Spinal cord (tissue), 10 donors: ENCODE data around the gene PRUNE2. TPM values are rescaled to one million over a fixed set of nuclear protein-coding genes. Genes with fewer than 3 reads are reported as not detected.

ENCODE experiments used
- DNase-seq, 6 donors: peaks; one replicate each; pipeline versions ENCODE4 v3.0.0 to v3.0.0-alpha.2; 2013 to 2015; ENCODE audit warnings: low spot score in 6 of 6, low read depth in 4 of 6
- H3K27ac ChIP-seq: one replicate; pipeline ENCODE4 v1.5.1; 2013; ENCODE audit warnings: low read depth, low read length, control low read depth
- H3K27me3 ChIP-seq: one replicate; pipeline ENCODE4 v1.6.1; 2013; ENCODE audit warnings: low read length; ENCODE audit not compliant: control insufficient read depth, insufficient read depth
- H3K36me3 ChIP-seq: one replicate; pipeline ENCODE4 v1.6.1; 2013; ENCODE audit warnings: low read length; ENCODE audit not compliant: control insufficient read depth, insufficient read depth
- H3K4me1 ChIP-seq: one replicate; pipeline ENCODE4 v1.6.1; 2013; ENCODE audit warnings: low read length; ENCODE audit not compliant: control insufficient read depth, insufficient read depth
- H3K4me3 ChIP-seq: one replicate; pipeline ENCODE4 v1.5.1; 2013; ENCODE audit warnings: low read depth, low read length, control low read depth
- H3K9me3 ChIP-seq: one replicate; pipeline ENCODE4 v1.6.1; 2013; ENCODE audit warnings: low read length; ENCODE audit not compliant: control insufficient read depth, insufficient read depth
- WGBS: methylation state at CpG from one replicate; pipeline ENCODE4 v1.1.5; 2013; ENCODE audit warnings: missing lambda C conversion rate; ENCODE audit not compliant: insufficient coverage; 5-methylcytosine and 5-hydroxymethylcytosine counted together
- polyA plus RNA-seq, 2 donors: library from polyadenylated mRNA; unstranded; fragments of 120-200 nt; gene quantifications; one replicate each; pipeline ENCODE4 v1.2.1, GENCODE V29; 2013; ENCODE audit not compliant: insufficient read length in 2 of 2
- total RNA-seq, 2 donors: library from RNA; depleted of rRNA in 1 of 2; stranded (reverse); fragments of 120-200 nt in 1 of 2; fragments of >200 nt in 1 of 2; gene quantifications; one replicate each; pipeline versions ENCODE4 v1.2.3 to v1.2.4, GENCODE V29; 2013 to 2014
- donor health status: healthy.

Gene PRUNE2
- total and polyA plus RNA-seq, 4 donors, result 19.7 to 166 (median 50.7) TPM

DNA sequence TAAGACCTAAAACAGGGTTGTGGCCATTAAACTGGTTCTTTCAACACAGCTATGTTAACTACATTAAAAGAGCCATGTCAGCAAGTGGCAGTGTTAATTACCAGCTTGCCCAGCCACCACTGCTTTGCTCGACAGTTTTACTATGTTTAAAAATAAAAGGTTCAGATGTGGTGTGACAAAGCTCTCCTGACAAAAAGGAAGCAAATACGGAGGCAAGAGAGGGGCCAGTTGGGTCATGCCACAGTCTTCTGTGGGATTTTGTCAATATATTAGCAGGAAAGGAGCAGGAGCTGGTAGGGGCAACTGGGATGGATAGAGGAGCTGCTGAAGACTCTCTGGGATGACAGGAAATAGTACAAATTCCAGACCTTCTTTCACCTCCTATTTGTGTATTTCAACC, 255.2 kb downstream of the PRUNE2 start:
- Histone ChIP-seq H3K4me1 (no peaks in the 10 kb centered on the region), H3K36me3 (peaks cover 4% of the 10 kb centered on the region), H3K4me3 (no peak overlapping the region), H3K9me3 (no peaks in the 10 kb centered on the region), H3K27me3 (no peaks in the 10 kb centered on the region), H3K27ac (no peak overlapping the region)
- DNase-seq, result peak in 1 of 6 donors; percentile 22
- WGBS, result 16% methylated on average over 2 of the region's 2 CpGs

DNA sequence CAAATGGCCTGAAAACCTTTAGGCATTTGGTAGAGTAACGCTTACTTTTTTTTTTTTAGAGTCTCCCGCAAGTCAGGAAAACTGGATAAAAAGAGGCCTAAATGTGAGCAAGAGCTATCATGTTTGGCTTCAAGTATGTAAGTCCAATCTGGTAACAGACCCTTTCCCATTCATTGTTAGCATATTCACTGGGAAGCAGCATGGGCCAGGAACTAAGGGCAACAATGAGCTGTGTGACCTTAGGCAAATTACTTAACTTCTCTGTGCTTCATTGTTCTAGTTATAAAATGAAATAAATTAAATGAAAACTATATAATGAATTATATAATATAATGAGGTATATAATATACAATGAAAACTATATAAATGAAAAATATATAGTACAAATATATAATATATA, 256.0 kb downstream of the PRUNE2 start:
- no peaks in the 10 kb centered on the region for H3K4me1 ChIP-seq
- no peak overlapping the region for H3K4me3 ChIP-seq
- no peak overlapping the region for H3K27ac ChIP-seq
- peaks cover 4% of the 10 kb centered on the region for H3K36me3 ChIP-seq
- no peaks in the 10 kb centered on the region for H3K9me3 ChIP-seq
- no peak for DNase-seq
- no CpG with 5 or more reads among the region's 2 CpGs for WGBS
- H3K27me3 ChIP-seq, result no peaks in the 10 kb centered on the region

DNA sequence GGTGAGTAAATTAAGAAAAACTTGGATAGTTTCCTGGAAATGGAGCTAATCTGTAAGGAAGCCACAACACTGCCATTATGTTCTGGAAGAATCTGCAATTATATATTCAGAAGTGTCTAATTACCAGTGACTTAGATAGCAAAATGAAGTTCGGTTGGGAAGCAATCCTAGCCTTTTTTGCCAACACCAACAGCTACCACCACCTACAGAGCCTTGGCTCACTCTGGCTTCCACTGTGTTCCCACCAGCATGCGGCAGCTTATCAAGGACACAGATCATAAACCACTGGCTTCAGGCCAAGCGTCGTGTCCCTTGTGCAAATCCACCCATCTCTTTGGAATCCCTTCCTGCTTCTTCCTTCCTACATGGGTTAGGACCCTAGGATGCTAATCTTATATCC, 259.7 kb downstream of the PRUNE2 start:
- Histone ChIP-seq H3K4me1 (no peaks in the 10 kb centered on the region), H3K27ac (no peak overlapping the region), H3K9me3 (no peaks in the 10 kb centered on the region), H3K4me3 (no peak overlapping the region), H3K36me3 (peaks cover 4% of the 10 kb centered on the region), H3K27me3 (no peaks in the 10 kb centered on the region)
- WGBS, result 77% methylated on average over 4 of the region's 4 CpGs
- DNase-seq, result peak in 2 of 6 donors; percentile 43 to 69

DNA sequence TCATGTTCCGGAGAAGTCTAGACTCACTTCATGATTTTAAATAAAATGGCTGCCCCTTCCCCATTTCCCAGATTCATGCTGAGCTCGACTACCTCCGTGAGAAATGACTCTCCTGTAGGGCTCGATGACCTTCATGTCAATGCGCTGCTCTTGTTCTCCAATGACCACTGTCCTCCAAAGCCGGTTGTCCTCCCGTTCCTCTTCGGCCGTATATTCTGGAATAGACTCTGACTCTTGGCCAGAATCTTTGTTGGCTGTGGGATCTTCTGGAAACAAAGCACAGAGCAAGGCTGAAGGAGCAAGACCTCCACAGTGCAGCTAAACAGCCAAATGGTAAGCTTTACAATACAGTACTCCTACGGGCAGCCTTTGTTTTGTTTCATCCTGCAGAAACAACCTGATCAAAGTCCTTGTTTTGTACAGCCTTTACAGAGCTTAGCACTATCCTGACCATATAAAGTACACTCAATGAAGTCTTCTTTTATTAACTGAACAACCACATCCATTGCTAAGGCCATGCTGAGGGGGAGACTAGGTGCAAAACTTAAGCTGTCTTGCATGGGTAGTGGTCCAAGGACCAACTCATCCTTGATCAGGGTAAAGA, 261.2 kb downstream of the PRUNE2 start:
- H3K4me1 ChIP-seq, result no peaks in the 10 kb centered on the region
- peaks cover 4% of the 10 kb centered on the region for H3K36me3 ChIP-seq
- no peak overlapping the region for H3K27ac ChIP-seq
- no peaks in the 10 kb centered on the region for H3K9me3 ChIP-seq
- no peak overlapping the region for H3K4me3 ChIP-seq
- WGBS, result 78% methylated on average over 9 of the region's 10 CpGs
- no peak for DNase-seq
- H3K27me3 ChIP-seq, result no peaks in the 10 kb centered on the region

DNA sequence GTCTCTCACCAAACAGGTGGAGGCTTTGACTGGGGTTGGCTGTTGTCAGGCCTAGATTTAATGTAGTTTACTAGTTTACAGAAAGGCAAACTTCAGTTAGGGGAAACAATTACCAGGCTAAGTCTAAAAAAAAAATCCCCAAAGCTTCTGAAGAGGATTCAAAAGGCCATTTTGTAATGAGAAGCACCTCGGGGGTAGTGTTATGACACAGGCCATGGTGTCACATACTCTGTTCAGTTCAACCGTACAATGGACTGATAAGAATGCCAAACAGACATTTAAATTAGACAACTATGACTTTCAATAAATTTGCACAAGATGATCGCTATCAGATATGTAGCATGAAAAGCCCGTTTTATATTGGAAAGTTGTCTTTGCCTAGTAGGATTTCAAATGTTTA, 261.7 kb downstream of the PRUNE2 start:
- H3K27ac ChIP-seq, result no peak overlapping the region
- WGBS, result 83% methylated on average over 1 of the region's 4 CpGs
- no peak overlapping the region for H3K4me3 ChIP-seq

DNA sequence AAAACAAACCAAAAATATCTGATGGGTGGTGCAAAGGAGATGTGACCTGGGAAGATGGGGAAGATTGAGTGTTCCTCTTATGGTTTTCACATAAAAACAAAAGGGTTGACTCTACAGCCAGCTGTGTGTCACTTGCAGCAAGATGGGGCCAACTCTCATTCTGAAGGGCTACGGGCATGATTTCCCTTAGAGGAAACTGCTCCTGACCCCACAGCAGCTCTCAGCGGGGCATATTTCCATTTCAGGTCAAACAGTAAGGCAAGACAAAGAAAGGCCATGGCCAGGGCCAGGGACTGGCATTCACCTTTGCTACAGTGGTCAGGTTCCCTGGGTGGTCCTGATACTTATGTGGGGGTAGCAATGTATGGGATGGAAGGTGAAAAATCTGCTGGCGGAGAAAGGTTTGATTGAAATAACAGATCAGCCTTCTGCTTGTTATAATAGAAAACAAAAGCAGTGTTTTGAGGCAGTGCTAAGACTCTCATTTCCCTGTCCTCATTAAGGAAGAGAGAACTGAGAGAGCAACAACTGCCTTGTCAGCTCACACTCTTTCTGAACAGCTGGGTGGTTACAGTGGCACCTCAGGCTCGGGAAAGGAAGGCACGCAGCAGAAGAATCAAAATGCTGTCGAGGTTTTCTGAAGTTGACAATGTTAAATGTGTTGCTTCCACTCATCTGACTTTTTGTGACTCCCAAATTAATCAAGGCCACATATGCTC, 262.4 kb downstream of the PRUNE2 start:
- no peak overlapping the region for H3K4me3 ChIP-seq
- H3K36me3 ChIP-seq, result peaks cover 4% of the 10 kb centered on the region
- DNase-seq, result peak in 1 of 6 donors; percentile 9
- H3K9me3 ChIP-seq, result no peaks in the 10 kb centered on the region
- 72% methylated on average over 3 of the region's 6 CpGs for WGBS
- no peaks in the 10 kb centered on the region for H3K27me3 ChIP-seq
- no peak overlapping the region for H3K27ac ChIP-seq
- H3K4me1 ChIP-seq, result no peaks in the 10 kb centered on the region

More for the DNA sequence above, 261.7 kb downstream of the PRUNE2 start:
- Histone ChIP-seq H3K4me1 (no peaks in the 10 kb centered on the region), H3K27me3 (no peaks in the 10 kb centered on the region), H3K9me3 (no peaks in the 10 kb centered on the region), H3K36me3 (peaks cover 4% of the 10 kb centered on the region)
- DNase-seq, result no peak

DNA sequence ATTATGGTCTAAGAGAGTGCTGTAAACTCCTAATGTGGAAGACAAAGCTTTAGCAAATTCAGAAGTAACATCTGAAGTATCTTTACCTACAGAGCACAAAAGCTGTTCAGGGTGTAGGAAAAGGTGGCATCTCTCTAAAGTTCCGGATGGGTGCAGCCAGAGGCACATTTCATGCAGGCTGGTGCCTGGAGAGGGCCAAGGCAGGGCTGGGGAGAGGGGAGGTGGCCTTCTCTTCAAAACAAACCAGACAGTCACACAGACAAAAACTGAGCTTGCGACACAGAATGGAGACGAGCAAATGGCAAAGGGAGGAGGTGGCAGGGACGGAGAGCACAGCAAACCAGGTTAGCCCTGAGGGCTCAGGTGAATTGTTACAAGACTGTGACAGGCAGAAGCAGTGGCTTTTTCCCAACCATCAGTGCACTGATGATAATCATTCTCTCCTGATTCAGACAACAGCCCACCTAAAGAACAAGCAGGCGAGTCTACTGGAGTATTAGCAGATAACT, 263.2 kb downstream of the PRUNE2 start:
- no peaks in the 10 kb centered on the region for H3K4me1 ChIP-seq
- DNase-seq, result no peak
- H3K4me3 ChIP-seq, result no peak overlapping the region
- H3K27me3 ChIP-seq, result no peaks in the 10 kb centered on the region
- H3K9me3 ChIP-seq, result no peaks in the 10 kb centered on the region
- no peak overlapping the region for H3K27ac ChIP-seq
- peaks cover 3% of the 10 kb centered on the region for H3K36me3 ChIP-seq
- 55% methylated on average over 2 of the region's 5 CpGs for WGBS

DNA sequence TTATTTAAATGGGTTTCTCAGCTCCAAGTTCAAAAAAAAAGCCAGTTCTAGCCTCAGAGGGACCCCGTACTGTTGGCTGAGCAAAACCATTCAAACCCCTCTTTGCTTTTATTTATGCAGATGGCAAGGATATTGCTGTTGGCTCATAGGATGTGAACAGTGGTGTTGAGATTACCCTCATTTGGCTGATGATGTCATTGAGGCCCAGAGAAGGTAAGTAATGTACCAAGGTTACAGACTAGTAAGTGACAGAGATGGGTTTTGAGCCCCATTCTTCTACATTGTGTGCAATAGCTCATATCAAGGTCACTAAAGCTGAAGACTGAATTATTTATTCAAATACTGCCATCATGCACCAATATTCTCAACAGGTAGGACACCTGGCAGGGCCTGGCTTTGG, 263.8 kb downstream of the PRUNE2 start:
- H3K36me3 ChIP-seq, result no peaks in the 10 kb centered on the region
- no peaks in the 10 kb centered on the region for H3K9me3 ChIP-seq
- H3K27me3 ChIP-seq, result no peaks in the 10 kb centered on the region
- H3K4me1 ChIP-seq, result no peaks in the 10 kb centered on the region
- no CpG with 5 or more reads among the region's 1 CpG for WGBS
- no peak overlapping the region for H3K4me3 ChIP-seq
- no peak for DNase-seq
- no peak overlapping the region for H3K27ac ChIP-seq

DNA sequence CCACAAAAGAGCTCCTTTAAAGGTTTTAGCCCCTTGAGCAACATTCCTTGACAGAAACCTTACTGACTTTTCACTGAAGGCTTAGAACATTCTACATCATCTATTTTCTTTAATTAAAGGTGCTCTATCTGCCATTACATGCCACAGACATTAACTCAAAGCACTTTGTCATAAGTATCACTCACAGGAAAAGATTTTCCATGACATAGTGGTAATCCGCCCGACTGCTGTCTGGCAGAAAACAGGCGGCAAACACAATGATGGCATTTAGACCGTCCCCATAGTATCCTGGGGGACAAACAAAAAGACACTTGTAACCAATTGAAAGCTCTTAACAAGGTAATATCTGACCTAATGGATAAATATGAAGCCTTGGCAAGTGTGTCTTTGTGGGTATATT, 267.9 kb downstream of the PRUNE2 start:
- 77% methylated on average over 4 of the region's 4 CpGs for WGBS
- H3K27me3 ChIP-seq, result no peaks in the 10 kb centered on the region
- no peak for DNase-seq
- no peaks in the 10 kb centered on the region for H3K9me3 ChIP-seq
- no peak overlapping the region for H3K27ac ChIP-seq
- no peak overlapping the region for H3K4me3 ChIP-seq
- H3K36me3 ChIP-seq, result no peaks in the 10 kb centered on the region
- no peaks in the 10 kb centered on the region for H3K4me1 ChIP-seq

DNA sequence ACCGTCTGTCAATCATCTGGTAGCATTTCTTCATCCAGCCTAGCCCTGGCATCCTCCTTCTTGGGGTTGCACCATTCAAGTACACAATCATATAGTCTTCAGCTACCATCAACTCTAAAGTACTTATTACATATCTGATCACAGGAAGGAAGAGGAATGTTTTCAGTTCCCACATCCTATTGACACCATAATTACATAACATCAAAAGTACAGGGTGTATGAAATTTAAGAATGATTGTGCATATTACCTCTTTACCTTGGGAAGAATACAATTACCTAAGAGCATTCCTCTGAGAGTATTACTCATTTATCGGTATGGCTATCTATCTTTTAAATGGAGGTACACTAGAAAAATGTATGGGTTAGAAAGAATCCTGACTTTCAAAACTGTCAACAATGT, 268.5 kb downstream of the PRUNE2 start:
- Histone ChIP-seq H3K27me3 (no peaks in the 10 kb centered on the region), H3K4me3 (no peak overlapping the region), H3K27ac (no peak overlapping the region), H3K4me1 (no peaks in the 10 kb centered on the region), H3K9me3 (no peaks in the 10 kb centered on the region), H3K36me3 (no peaks in the 10 kb centered on the region)
- WGBS, result 100% methylated on average over 1 of the region's 2 CpGs
- DNase-seq, result no peak
